H9 (cell line): Measurements from ENCODE around the gene SLC39A8. TPM values are rescaled to one million over a fixed set of nuclear protein-coding genes. Genes with fewer than 3 reads are reported as not detected.

ENCODE experiments used
- DNase-seq: peaks from one replicate; pipeline ENCODE4 v3.0.0-alpha.2; 2017
- H2AFZ ChIP-seq: one replicate; pipeline ENCODE4 v1.6.1; 2013; ENCODE audit warnings: mild to moderate bottlenecking, low read length, control low read depth, moderate library complexity
- H2AK5ac ChIP-seq: 2 replicates; pipeline ENCODE4 v1.6.1; 2013; ENCODE audit warnings: low read length, control low read depth, mixed read lengths; ENCODE audit not compliant: insufficient read length
- H2BK120ac ChIP-seq: one replicate; pipeline ENCODE4 v1.6.1; 2013; ENCODE audit warnings: low read depth, mild to moderate bottlenecking, low read length, control low read depth, inconsistent platforms; ENCODE audit not compliant: poor library complexity, severe bottlenecking
- H2BK12ac ChIP-seq: 2 replicates; pipeline ENCODE4 v1.6.1; 2013; ENCODE audit warnings: low read length, control low read depth, mixed read lengths, low read depth; ENCODE audit not compliant: insufficient read length
- H2BK15ac ChIP-seq: 2 replicates; pipeline ENCODE4 v1.6.1; 2013; ENCODE audit warnings: low read depth, low read length, control low read depth
- H2BK20ac ChIP-seq: one replicate; pipeline ENCODE4 v1.6.1; 2013; ENCODE audit warnings: low read depth, mild to moderate bottlenecking, low read length, control low read depth, inconsistent platforms; ENCODE audit not compliant: poor library complexity, severe bottlenecking
- H2BK5ac ChIP-seq: 2 replicates; pipeline ENCODE4 v1.6.1; 2013; ENCODE audit warnings: low read length, control low read depth, mixed read lengths; ENCODE audit not compliant: insufficient read length
- H3K14ac ChIP-seq: 2 replicates; pipeline ENCODE4 v1.6.1; 2013; ENCODE audit warnings: low read length, control low read depth; ENCODE audit not compliant: insufficient read depth
- H3K18ac ChIP-seq: 2 replicates; pipeline ENCODE4 v1.6.1; 2013; ENCODE audit warnings: low read depth, mild to moderate bottlenecking, mixed read lengths, low read length, control low read depth; ENCODE audit not compliant: insufficient read length
- H3K23ac ChIP-seq: 2 replicates; pipeline ENCODE4 v1.6.1; 2013; ENCODE audit warnings: low read length, control low read depth, mixed read lengths, low read depth; ENCODE audit not compliant: insufficient read length
- H3K23me2 ChIP-seq: 2 replicates; pipeline ENCODE4 v1.6.1; 2013; ENCODE audit warnings: low read depth, mild to moderate bottlenecking, mixed read lengths, low read length, control low read depth; ENCODE audit not compliant: insufficient read length, poor library complexity, severe bottlenecking
- H3K27ac ChIP-seq: 2 replicates; pipeline ENCODE4 v1.5.1; 2013; ENCODE audit warnings: low read length, control low read depth, mixed read lengths, low read depth; ENCODE audit not compliant: insufficient read length
- H3K27me3 ChIP-seq: 2 replicates; pipeline ENCODE4 v1.6.1; 2013; ENCODE audit warnings: low read length, control low read depth, inconsistent platforms; ENCODE audit not compliant: insufficient read depth
- H3K4ac ChIP-seq: 2 replicates; pipeline ENCODE4 v1.6.1; 2013; ENCODE audit warnings: low read depth, mild to moderate bottlenecking, control low read depth, inconsistent platforms, low read length, moderate library complexity
- H3K4me1 ChIP-seq: 2 replicates; pipeline ENCODE4 v1.6.1; 2013; ENCODE audit warnings: low read length, control low read depth, inconsistent platforms; ENCODE audit not compliant: insufficient read depth
- H3K4me2 ChIP-seq: 2 replicates; pipeline ENCODE4 v1.6.1; 2013; ENCODE audit warnings: low read length, control low read depth, mixed read lengths; ENCODE audit not compliant: insufficient read length, insufficient read depth
- H3K56ac ChIP-seq: 2 replicates; pipeline ENCODE4 v1.6.1; 2013; ENCODE audit warnings: low read depth, mild to moderate bottlenecking, mixed read lengths, low read length, control low read depth; ENCODE audit not compliant: insufficient read length
- H3K79me1 ChIP-seq: 2 replicates; pipeline ENCODE4 v1.6.1; 2013; ENCODE audit warnings: low read depth, mild to moderate bottlenecking, moderate library complexity, low read length, control low read depth, inconsistent platforms; ENCODE audit not compliant: insufficient read depth, poor library complexity, severe bottlenecking
- H3K79me2 ChIP-seq: 2 replicates; pipeline ENCODE4 v1.6.1; 2013; ENCODE audit warnings: low read length, control low read depth, inconsistent platforms; ENCODE audit not compliant: insufficient read depth
- H3K9ac ChIP-seq: 2 replicates; pipeline ENCODE4 v1.6.1; 2013; ENCODE audit warnings: low read length, control low read depth, mixed read lengths; ENCODE audit not compliant: insufficient read length; ENCODE audit errors: extremely low read depth
- H3K9me3 ChIP-seq: one replicate; pipeline ENCODE4 v1.6.1; 2013; ENCODE audit warnings: low read depth, low read length, inconsistent platforms; ENCODE audit not compliant: control insufficient read depth
- H3T11ph ChIP-seq: one replicate; pipeline ENCODE4 v1.6.1; 2013; ENCODE audit warnings: mild to moderate bottlenecking, low read length, control low read depth, inconsistent platforms
- H4K20me1 ChIP-seq: one replicate; pipeline ENCODE4 v1.6.1; 2013; ENCODE audit not compliant: control insufficient read depth, insufficient read length, insufficient read depth
- H4K5ac ChIP-seq: 2 replicates; pipeline ENCODE4 v1.6.1; 2013; ENCODE audit warnings: low read depth, mild to moderate bottlenecking, mixed read lengths, low read length, control low read depth; ENCODE audit not compliant: insufficient read length
- H4K8ac ChIP-seq: replicated peaks from 2 replicates; pipeline ENCODE4 v1.6.1; 2013; ENCODE audit warnings: low read length, control low read depth, mixed read lengths, low read depth; ENCODE audit not compliant: insufficient read length
- H4K91ac ChIP-seq: 2 replicates; pipeline ENCODE4 v1.6.1; 2013; ENCODE audit warnings: low read depth, mild to moderate bottlenecking, moderate library complexity, mixed read lengths, low read length, control low read depth; ENCODE audit not compliant: insufficient read length
- H3K27ac Mint-ChIP-seq, 3 experiments: 2 replicates in 2 of 3; 3 replicates in 1 of 3; pipeline ENCODE4 v1.8.0; 2020 to 2021; ENCODE audit warnings: mixed read lengths in 3 of 3, mild to moderate bottlenecking in 1 of 3, moderate library complexity in 1 of 3
- H3K27me3 Mint-ChIP-seq: 2 replicates; pipeline ENCODE4 v1.8.0; 2021; ENCODE audit warnings: low read depth, mild to moderate bottlenecking, moderate library complexity, mixed read lengths
- H3K36me3 Mint-ChIP-seq, 3 experiments: 2 replicates in 2 of 3; 3 replicates in 1 of 3; pipeline ENCODE4 v1.8.0; 2020 to 2021; ENCODE audit warnings: low read depth in 3 of 3, mixed read lengths in 3 of 3; ENCODE audit not compliant: insufficient read depth in 1 of 3
- H3K4me1 Mint-ChIP-seq, 2 experiments: 2 replicates each; pipeline ENCODE4 v1.8.0; 2020; ENCODE audit warnings: mixed read lengths in 2 of 2
- H3K4me3 Mint-ChIP-seq, 2 experiments: 2 replicates in 1 of 2; 3 replicates in 1 of 2; pipeline ENCODE4 v1.8.0; 2020 to 2021; ENCODE audit warnings: mild to moderate bottlenecking in 2 of 2, mixed read lengths in 2 of 2, moderate library complexity in 1 of 2
- H3K9me3 Mint-ChIP-seq, 2 experiments: 2 replicates in 1 of 2; 3 replicates in 1 of 2; pipeline ENCODE4 v1.8.0; 2020; ENCODE audit warnings: mild to moderate bottlenecking in 2 of 2, mixed read lengths in 2 of 2, moderate library complexity in 1 of 2
- CTCF ChIP-seq: fragments of 200-600 bp; sonication (generic); conservative IDR thresholded peaks from 3 replicates; pipeline ENCODE4 v1.8.0; 2021; ENCODE audit warnings: antibody characterized with exemption, mild to moderate bottlenecking
- WGBS: extraction: QIAGEN DNeasy Blood & Tissue Kit; methylation state at CpG from one replicate; pipeline ENCODE4 v1.1.7; 2013; ENCODE audit warnings: missing lambda C conversion rate, low lambda C conversion rate, mixed read lengths; ENCODE audit not compliant: insufficient read length; ENCODE audit errors: extremely low coverage; 5-methylcytosine and 5-hydroxymethylcytosine counted together
- total RNA-seq: library from RNA; stranded (reverse); gene quantifications from 2 replicates; pipeline ENCODE4 v1.2.1, GENCODE V29; 2021

The SLC39A8 gene
- total RNA-seq, 1 experiment from 2014 or later: 11.0 TPM

GRCh38 chr4:102355748-102356147 is 10.5 kb upstream of the SLC39A8 start:
- H3K23me2 ChIP-seq: no peaks in the 10 kb centered on the region

More at GRCh38 chr4:102355748-102356147, 10.5 kb upstream of the SLC39A8 start:
- Histone ChIP-seq H3K56ac (no peak overlapping the region), H2AFZ (no peak overlapping the region), H3K4me2 (no peak overlapping the region), H3K27ac (no peak overlapping the region), H4K8ac (no peak overlapping the region), H4K5ac (no peak overlapping the region), H3K79me2 (no peaks in the 10 kb centered on the region), H3K79me1 (no peaks in the 10 kb centered on the region), H2BK20ac (no peak overlapping the region), H2BK12ac (no peak overlapping the region), H3K23ac (no peak overlapping the region), H3K18ac (no peak overlapping the region), H3K9ac (no peak overlapping the region), H4K91ac (no peak overlapping the region), H2AK5ac (no peak overlapping the region), H2BK120ac (no peak overlapping the region), H2BK5ac (no peak overlapping the region), H3K4me1 (no peaks in the 10 kb centered on the region; the same call in 1 of the 2 replicates), H3K4ac (no peak overlapping the region), H3K27me3 (no peaks in the 10 kb centered on the region), H3T11ph (no peak overlapping the region), H4K20me1 (no peaks in the 10 kb centered on the region), H3K14ac (no peak overlapping the region), H2BK15ac (no peak overlapping the region), H3K9me3 (no peaks in the 10 kb centered on the region)
- no CpG with 5 or more reads among the region's 2 CpGs for WGBS
- no peak for TF ChIP-seq CTCF
- Mint-ChIP-seq H3K27ac (no peak overlapping the region), H3K4me3 (no peak overlapping the region), H3K4me1 (peaks cover 0 to 6% of the 10 kb centered on the region in 2 experiments; a peak in 2 of 4 replicates), H3K9me3 (no peaks in the 10 kb centered on the region), H3K36me3 (no peaks in the 10 kb centered on the region), H3K27me3 (no peaks in the 10 kb centered on the region; the same call in 1 of the 2 replicates)
- DNase-seq: no peak
